Neural cell (in vitro differentiated cells): ENCODE data around the gene EPHA5.

Experiments used
- EP300 ChIP-seq: fragments of 450-650 bp; conservative IDR thresholded peaks from 2 replicates; pipeline ENCODE4 v1.6.1; 2014; ENCODE audit warnings: antibody characterized with exemption, mild to moderate bottlenecking, moderate library complexity; ENCODE audit not compliant: poor library complexity, severe bottlenecking
- EZH2 ChIP-seq: fragments of 200-600, 300-800 bp; shearing (Covaris generic), sonication (generic); IDR thresholded peaks from 2 replicates; pipeline ENCODE4 v1.6.1; 2014; ENCODE audit warnings: antibody characterized with exemption, low read length, borderline replicate concordance, mild to moderate bottlenecking; ENCODE audit not compliant: insufficient read depth, poor library complexity, severe bottlenecking
- MXI1 ChIP-seq: fragments of 450-650 bp; conservative IDR thresholded peaks from 2 replicates; pipeline ENCODE4 v1.6.1; 2014; ENCODE audit warnings: antibody characterized with exemption, mild to moderate bottlenecking; ENCODE audit not compliant: poor library complexity, severe bottlenecking
- POLR2AphosphoS5 ChIP-seq: IDR thresholded peaks from 2 replicates; pipeline ENCODE4 v1.6.1; 2012
- RAD21 ChIP-seq: fragments of 450-650 bp; conservative IDR thresholded peaks from 2 replicates; pipeline ENCODE4 v1.6.1; 2014; ENCODE audit warnings: antibody characterized with exemption, mild to moderate bottlenecking, moderate library complexity
- SMC3 ChIP-seq: fragments of 450-650 bp; conservative IDR thresholded peaks from 2 replicates; pipeline ENCODE4 v1.6.1; 2014; ENCODE audit warnings: antibody characterized with exemption, mild to moderate bottlenecking, moderate library complexity; ENCODE audit not compliant: poor library complexity
- TF ChIP-seq, protein P1 (sequence below): fragments of 450-650 bp; IDR thresholded peaks from 2 replicates; pipeline ENCODE4 v1.5.1; 2014; ENCODE audit warnings: antibody characterized with exemption, mild to moderate bottlenecking, moderate library complexity; ENCODE audit not compliant: poor library complexity, severe bottlenecking
- TF ChIP-seq, protein P2 (sequence below): IDR thresholded peaks from 2 replicates; pipeline ENCODE4 v1.6.1; 2012; ENCODE audit warnings: borderline replicate concordance

DNA sequence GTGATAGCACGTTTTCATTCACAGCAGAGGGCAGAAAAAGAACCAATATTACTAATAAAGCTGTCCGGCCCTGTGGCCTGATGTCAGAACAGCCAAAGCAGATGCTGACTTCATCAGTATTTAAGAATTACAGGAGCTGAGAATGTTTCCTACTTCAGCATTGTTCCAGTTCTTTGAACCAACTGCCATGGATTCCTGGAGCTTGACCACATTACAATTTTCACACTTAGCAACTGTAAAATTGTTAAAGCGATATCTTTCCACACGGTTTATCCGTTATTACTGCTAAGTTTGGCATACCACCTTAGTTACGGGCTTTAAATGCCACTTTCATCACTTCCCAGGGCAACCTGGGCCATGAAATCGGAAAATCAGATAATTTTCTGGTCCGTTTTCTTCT lies 118.2 kb downstream of the EPHA5 start:
- TF ChIP-seq, protein P1, sequence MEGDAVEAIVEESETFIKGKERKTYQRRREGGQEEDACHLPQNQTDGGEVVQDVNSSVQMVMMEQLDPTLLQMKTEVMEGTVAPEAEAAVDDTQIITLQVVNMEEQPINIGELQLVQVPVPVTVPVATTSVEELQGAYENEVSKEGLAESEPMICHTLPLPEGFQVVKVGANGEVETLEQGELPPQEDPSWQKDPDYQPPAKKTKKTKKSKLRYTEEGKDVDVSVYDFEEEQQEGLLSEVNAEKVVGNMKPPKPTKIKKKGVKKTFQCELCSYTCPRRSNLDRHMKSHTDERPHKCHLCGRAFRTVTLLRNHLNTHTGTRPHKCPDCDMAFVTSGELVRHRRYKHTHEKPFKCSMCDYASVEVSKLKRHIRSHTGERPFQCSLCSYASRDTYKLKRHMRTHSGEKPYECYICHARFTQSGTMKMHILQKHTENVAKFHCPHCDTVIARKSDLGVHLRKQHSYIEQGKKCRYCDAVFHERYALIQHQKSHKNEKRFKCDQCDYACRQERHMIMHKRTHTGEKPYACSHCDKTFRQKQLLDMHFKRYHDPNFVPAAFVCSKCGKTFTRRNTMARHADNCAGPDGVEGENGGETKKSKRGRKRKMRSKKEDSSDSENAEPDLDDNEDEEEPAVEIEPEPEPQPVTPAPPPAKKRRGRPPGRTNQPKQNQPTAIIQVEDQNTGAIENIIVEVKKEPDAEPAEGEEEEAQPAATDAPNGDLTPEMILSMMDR, result no peak
- TF ChIP-seq SMC3, result no peak
- TF ChIP-seq POLR2AphosphoS5, result no peak
- no peak for TF ChIP-seq EZH2
- TF ChIP-seq, protein P2, sequence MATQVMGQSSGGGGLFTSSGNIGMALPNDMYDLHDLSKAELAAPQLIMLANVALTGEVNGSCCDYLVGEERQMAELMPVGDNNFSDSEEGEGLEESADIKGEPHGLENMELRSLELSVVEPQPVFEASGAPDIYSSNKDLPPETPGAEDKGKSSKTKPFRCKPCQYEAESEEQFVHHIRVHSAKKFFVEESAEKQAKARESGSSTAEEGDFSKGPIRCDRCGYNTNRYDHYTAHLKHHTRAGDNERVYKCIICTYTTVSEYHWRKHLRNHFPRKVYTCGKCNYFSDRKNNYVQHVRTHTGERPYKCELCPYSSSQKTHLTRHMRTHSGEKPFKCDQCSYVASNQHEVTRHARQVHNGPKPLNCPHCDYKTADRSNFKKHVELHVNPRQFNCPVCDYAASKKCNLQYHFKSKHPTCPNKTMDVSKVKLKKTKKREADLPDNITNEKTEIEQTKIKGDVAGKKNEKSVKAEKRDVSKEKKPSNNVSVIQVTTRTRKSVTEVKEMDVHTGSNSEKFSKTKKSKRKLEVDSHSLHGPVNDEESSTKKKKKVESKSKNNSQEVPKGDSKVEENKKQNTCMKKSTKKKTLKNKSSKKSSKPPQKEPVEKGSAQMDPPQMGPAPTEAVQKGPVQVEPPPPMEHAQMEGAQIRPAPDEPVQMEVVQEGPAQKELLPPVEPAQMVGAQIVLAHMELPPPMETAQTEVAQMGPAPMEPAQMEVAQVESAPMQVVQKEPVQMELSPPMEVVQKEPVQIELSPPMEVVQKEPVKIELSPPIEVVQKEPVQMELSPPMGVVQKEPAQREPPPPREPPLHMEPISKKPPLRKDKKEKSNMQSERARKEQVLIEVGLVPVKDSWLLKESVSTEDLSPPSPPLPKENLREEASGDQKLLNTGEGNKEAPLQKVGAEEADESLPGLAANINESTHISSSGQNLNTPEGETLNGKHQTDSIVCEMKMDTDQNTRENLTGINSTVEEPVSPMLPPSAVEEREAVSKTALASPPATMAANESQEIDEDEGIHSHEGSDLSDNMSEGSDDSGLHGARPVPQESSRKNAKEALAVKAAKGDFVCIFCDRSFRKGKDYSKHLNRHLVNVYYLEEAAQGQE, result no peak
- TF ChIP-seq EP300, result no peak
- TF ChIP-seq RAD21, result no peak
- no peak for TF ChIP-seq MXI1
